ENCODE results near the gene ATP9B.
A peak's percentile ranks its signal among the peaks of the same experiment; 100 is the strongest.

The ATP9B gene

GRCh38 chr18:79241755-79242154, 172.6 kb downstream of the ATP9B start:
- no peak for TF ChIP-seq CTCF (IDR thresholded peaks at IDR 0.05; ENCODE audit: poor library complexity, severe bottlenecking)
- Histone ChIP-seq H3K27ac (ENCODE audit: poor library complexity, severe bottlenecking) (no peak overlapping the region), H3K4me3 (ENCODE audit: severe bottlenecking) (no peak overlapping the region), H3K9me3 (ENCODE audit: severe bottlenecking) (no peaks in the 10 kb centered on the region), H3K4me1 (ENCODE audit: insufficient read depth, poor library complexity, severe bottlenecking) (no peaks in the 10 kb centered on the region), H3K27me3 (ENCODE audit: insufficient read depth, poor library complexity, severe bottlenecking) (no peaks in the 10 kb centered on the region), H3K36me3 (ENCODE audit: low read depth) (no peaks in the 10 kb centered on the region)
- ATAC-seq (ENCODE audit: low read depth) (no peak), DNase-seq (ENCODE audit: low spot score) (no peak)

- H3K4me1 ChIP-seq (ENCODE audit: insufficient read depth, poor library complexity, severe bottlenecking) = no peaks in the 10 kb centered on the region
- ATAC-seq (ENCODE audit: low read depth) (no peak), DNase-seq (ENCODE audit: low spot score) (no peak)
- H3K27me3 ChIP-seq (ENCODE audit: insufficient read depth, poor library complexity, severe bottlenecking) = no peaks in the 10 kb centered on the region
- H3K27ac ChIP-seq (ENCODE audit: poor library complexity, severe bottlenecking) = no peak overlapping the region
- no peak for TF ChIP-seq CTCF (IDR thresholded peaks at IDR 0.05; ENCODE audit: poor library complexity, severe bottlenecking)
- no peaks in the 10 kb centered on the region for H3K9me3 ChIP-seq (ENCODE audit: severe bottlenecking)
- H3K4me3 ChIP-seq (ENCODE audit: severe bottlenecking) = no peak overlapping the region
- H3K36me3 ChIP-seq (ENCODE audit: low read depth) = no peaks in the 10 kb centered on the region
Observed at GRCh38 chr18:79242246-79242645, 173.1 kb downstream of the ATP9B start.

- no peak for TF ChIP-seq CTCF (IDR thresholded peaks at IDR 0.05; ENCODE audit: poor library complexity, severe bottlenecking)
- Histone ChIP-seq H3K27ac (ENCODE audit: poor library complexity, severe bottlenecking) (no peak overlapping the region), H3K4me3 (ENCODE audit: severe bottlenecking) (no peak overlapping the region), H3K27me3 (ENCODE audit: insufficient read depth, poor library complexity, severe bottlenecking) (no peaks in the 10 kb centered on the region), H3K4me1 (ENCODE audit: insufficient read depth, poor library complexity, severe bottlenecking) (no peaks in the 10 kb centered on the region), H3K36me3 (ENCODE audit: low read depth) (no peaks in the 10 kb centered on the region), H3K9me3 (ENCODE audit: severe bottlenecking) (no peaks in the 10 kb centered on the region)
- ATAC-seq (ENCODE audit: low read depth) (peak; percentile 20; the same call in 2 of the 3 replicates), DNase-seq (ENCODE audit: low spot score) (peak; percentile 77)
Observed at GRCh38 chr18:79245517-79246001, 176.4 kb downstream of the ATP9B start.

GRCh38 chr18:79246309-79247108, 177.3 kb downstream of the ATP9B start:
- no peaks in the 10 kb centered on the region for H3K4me1 ChIP-seq (ENCODE audit: insufficient read depth, poor library complexity, severe bottlenecking)
- H3K36me3 ChIP-seq (ENCODE audit: low read depth) = no peaks in the 10 kb centered on the region
- TF ChIP-seq CTCF (IDR thresholded peaks at IDR 0.05; ENCODE audit: poor library complexity, severe bottlenecking) = peak; percentile 97
- H3K27me3 ChIP-seq (ENCODE audit: insufficient read depth, poor library complexity, severe bottlenecking) = no peaks in the 10 kb centered on the region
- DNase-seq (ENCODE audit: low spot score) (peak; percentile 76), ATAC-seq (ENCODE audit: low read depth) (peak; percentile 99)
- no peaks in the 10 kb centered on the region for H3K9me3 ChIP-seq (ENCODE audit: severe bottlenecking)
- peak overlapping the region; percentile 69 for H3K27ac ChIP-seq (ENCODE audit: poor library complexity, severe bottlenecking)
- peak overlapping the region; percentile 21 for H3K4me3 ChIP-seq (ENCODE audit: severe bottlenecking)

GRCh38 chr18:79248495-79249060, 179.4 kb downstream of the ATP9B start:
- Histone ChIP-seq H3K27ac (ENCODE audit: poor library complexity, severe bottlenecking) (no peak overlapping the region), H3K9me3 (ENCODE audit: severe bottlenecking) (no peaks in the 10 kb centered on the region), H3K36me3 (ENCODE audit: low read depth) (no peaks in the 10 kb centered on the region), H3K27me3 (ENCODE audit: insufficient read depth, poor library complexity, severe bottlenecking) (no peaks in the 10 kb centered on the region), H3K4me3 (ENCODE audit: severe bottlenecking) (no peak overlapping the region), H3K4me1 (ENCODE audit: insufficient read depth, poor library complexity, severe bottlenecking) (no peaks in the 10 kb centered on the region)
- no peak for TF ChIP-seq CTCF (IDR thresholded peaks at IDR 0.05; ENCODE audit: poor library complexity, severe bottlenecking)
- DNase-seq (ENCODE audit: low spot score) (no peak), ATAC-seq (ENCODE audit: low read depth) (no peak)
